ENCODE data around the gene BOLA1. TPM values are rescaled to one million over a fixed set of nuclear protein-coding genes. Genes with fewer than 3 reads are reported as not detected.
"Not testable (repeated sequence)": the region's sequence is repeated elsewhere in the genome, so short reads cannot be mapped to it uniquely, and the experiment has no call there.

Gene BOLA1
- total RNA-seq, 4 donors from 2014 or later = 23.5 to 55.8 (median 31.6) TPM

- DNase-seq = peak; percentile 37 to 42
- H3K4me3 ChIP-seq (replicated peaks in 1 of 3) = peak within 1 kb of the TSS in 2 of 3 donors; percentile 20 to 32
- TF ChIP-seq POLR2A (IDR thresholded peaks at IDR 0.05) (no peak), CTCF (IDR thresholded peaks at IDR 0.05) (no peak)
- no peaks in the 10 kb centered on the region for H3K9me3 ChIP-seq
- peaks cover 13 to 27% of the 10 kb centered on the region in 2 donors for H3K4me1 ChIP-seq
- H3K27me3 ChIP-seq = no peaks in the 10 kb centered on the region
- 17 to 19% methylated on average over 18 of the region's 18 CpGs for WGBS, 2 donors
- H3K27ac ChIP-seq = no peak within 1 kb of the TSS
- intact Hi-C loops (cut with DNase I) = no loop called here
- no peaks in the 10 kb centered on the region for H3K36me3 ChIP-seq
These were observed 37.0 kb downstream of the BOLA1 start, which contains the start of gene MTMR11 for GRCh38 chr1:149936170-149936991. TSS of gene MTMR11 (minus strand) at chr1:149936879. CDS start at chr1:149936647, 232 bp downstream.

DNA sequence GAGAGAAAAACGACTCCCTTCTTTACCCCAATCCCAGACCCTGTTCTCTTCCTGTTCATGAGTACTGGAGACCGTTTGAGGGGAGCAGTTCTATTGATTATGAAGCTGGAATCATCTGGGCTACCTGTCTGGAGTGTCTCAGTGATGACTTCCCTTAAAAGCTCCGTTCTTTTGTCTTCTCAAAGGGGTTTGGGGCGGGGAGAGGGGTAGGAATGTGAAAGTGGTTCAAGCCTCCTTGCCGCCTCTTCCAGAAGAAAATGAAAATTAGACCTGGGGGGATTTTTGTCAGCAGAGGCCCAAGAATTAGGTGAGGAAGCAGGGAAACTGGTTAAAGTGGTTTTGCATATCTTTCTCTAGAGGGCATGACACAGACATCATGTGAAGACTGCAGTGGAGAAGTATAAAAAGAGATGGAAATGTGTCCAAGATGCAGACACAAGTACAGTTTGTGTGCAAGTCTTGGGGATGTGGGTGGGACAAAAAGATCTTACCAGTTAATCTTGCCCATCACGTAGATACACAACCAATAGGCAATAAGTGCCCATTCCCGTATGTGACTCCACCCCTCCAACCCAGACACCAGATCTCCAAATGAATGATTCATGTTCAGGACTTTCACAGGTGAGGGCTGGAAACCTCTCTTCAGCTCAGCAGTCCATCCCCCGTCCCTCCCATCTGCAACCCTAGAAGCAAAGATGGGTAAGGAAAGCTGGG lies 37.8 kb downstream of the BOLA1 start:
- H3K27ac ChIP-seq = no peak overlapping the region
- TF ChIP-seq POLR2A (IDR thresholded peaks at IDR 0.05) = peak in 1 of 2 donors; percentile 5
- TF ChIP-seq CTCF (IDR thresholded peaks at IDR 0.05) = no peak
- intact Hi-C loops (cut with DNase I) = no loop called here
- no peaks in the 10 kb centered on the region for H3K36me3 ChIP-seq
- no peaks in the 10 kb centered on the region for H3K27me3 ChIP-seq
- peak overlapping the region in 1 of 3 donors; percentile 32 for H3K4me3 ChIP-seq (replicated peaks in 1 of 3)
- H3K4me1 ChIP-seq = peaks cover 13 to 27% of the 10 kb centered on the region in 2 donors
- 10 to 14% methylated on average over 8 of the region's 8 CpGs for WGBS, 2 donors
- H3K9me3 ChIP-seq = no peaks in the 10 kb centered on the region
- peak; percentile 28 to 46 for DNase-seq

GRCh38 chr1:149937759-149938158 lies 38.4 kb downstream of the BOLA1 start:
- Histone ChIP-seq H3K36me3 (no peaks in the 10 kb centered on the region), H3K9me3 (no peaks in the 10 kb centered on the region), H3K27ac (no peak overlapping the region), H3K4me1 (peaks cover 13 to 27% of the 10 kb centered on the region in 2 donors), H3K27me3 (no peaks in the 10 kb centered on the region), H3K4me3 (replicated peaks in 1 of 3) (no peak overlapping the region)
- no peak for TF ChIP-seq CTCF (IDR thresholded peaks at IDR 0.05)
- no peak for TF ChIP-seq POLR2A (IDR thresholded peaks at IDR 0.05)
- DNase-seq = no peak
- intact Hi-C loops (cut with DNase I) = no loop called here

DNA sequence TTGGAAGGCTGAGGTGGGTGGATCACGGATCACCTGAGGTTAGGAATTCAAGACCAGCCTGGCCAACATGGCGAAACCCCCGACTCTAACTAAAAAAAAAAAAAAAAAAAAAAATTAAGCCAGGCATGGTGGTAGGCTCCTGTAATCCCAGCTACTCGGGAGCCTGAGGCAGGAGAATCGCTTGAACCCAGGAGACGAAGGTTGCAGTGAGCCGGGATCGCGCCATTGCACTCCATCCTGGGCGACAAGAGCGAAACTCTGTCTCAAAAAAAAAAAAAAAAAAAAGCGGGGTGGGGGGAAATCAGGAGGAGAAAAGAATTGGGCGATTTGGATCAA lies 39.3 kb downstream of the BOLA1 start:
- DNase-seq; H3K9me3 ChIP-seq; intact Hi-C loops (cut with DNase I); H3K4me3 ChIP-seq (replicated peaks in 1 of 3); H3K36me3 ChIP-seq; H3K27me3 ChIP-seq: not testable (repeated sequence)
- Histone ChIP-seq H3K27ac (peak overlapping the region; percentile 76 to 79 (median 76)), H3K4me1 (peaks cover 13 to 27% of the 10 kb centered on the region in 2 donors)
- WGBS, 2 donors = 64 to 78% methylated on average over 13 of the region's 13 CpGs

DNA sequence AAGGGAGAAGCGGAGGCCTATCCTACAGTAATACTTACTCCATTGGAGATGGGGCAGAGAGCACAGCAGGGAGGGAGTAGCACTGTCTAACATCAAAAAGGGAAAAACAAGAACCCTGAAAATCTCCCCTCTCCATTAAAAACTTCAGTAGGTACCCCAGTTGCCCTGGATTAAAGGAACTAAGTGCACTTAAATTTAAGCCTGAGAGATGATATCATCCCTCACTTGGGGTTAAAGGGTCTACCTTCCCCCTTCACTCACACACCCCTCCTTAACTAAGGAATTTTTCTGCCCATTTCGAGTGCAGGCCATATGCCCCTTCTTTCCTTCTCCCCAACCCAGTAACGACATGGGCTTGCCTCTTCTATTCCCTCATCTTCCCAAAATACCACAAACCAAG lies 41.1 kb downstream of the BOLA1 start:
- TF ChIP-seq CTCF (IDR thresholded peaks at IDR 0.05) (no peak), POLR2A (IDR thresholded peaks at IDR 0.05) (no peak)
- Histone ChIP-seq H3K36me3 (peaks cover 16 to 18% of the 10 kb centered on the region in 2 donors), H3K4me3 (replicated peaks in 1 of 3) (no peak overlapping the region), H3K4me1 (peaks cover 13 to 27% of the 10 kb centered on the region in 2 donors), H3K27me3 (no peaks in the 10 kb centered on the region), H3K9me3 (no peaks in the 10 kb centered on the region), H3K27ac (no peak overlapping the region)
- DNase-seq = no peak
- WGBS, 2 donors = 83 to 89% methylated on average over 3 of the region's 3 CpGs
- intact Hi-C loops (cut with DNase I) = no loop called here

Measured in thyroid gland (tissue), 4 donors.